ENCODE results near the gene MAN1C1.

The MAN1C1 gene

GRCh38 chr1:25799352-25799934 lies 182.9 kb downstream of the MAN1C1 start:
- Histone ChIP-seq H4K20me1 (ENCODE audit: insufficient read depth, low read length) (no peaks in the 10 kb centered on the region), H3K9me3 (ENCODE audit: insufficient read depth, low read length) (no peaks in the 10 kb centered on the region), H3K9ac (ENCODE audit: low read length) (peak overlapping the region; percentile 43; the same call in 1 of the 2 replicates), H3K4me3 (ENCODE audit: low read length) (peak overlapping the region; percentile 77), H3K79me2 (ENCODE audit: low read length) (no peaks in the 10 kb centered on the region), H3K4me1 (ENCODE audit: low read length) (peaks cover 18% of the 10 kb centered on the region), H3K27ac (ENCODE audit: low read length) (no peak overlapping the region), H2AFZ (ENCODE audit: low read depth, low read length) (peak overlapping the region; percentile 46; the same call in 1 of the 2 replicates), H3K36me3 (replicated peaks; ENCODE audit: low read depth, low read length) (no peaks in the 10 kb centered on the region), H3K27me3 (ENCODE audit: low read depth, low read length) (no peaks in the 10 kb centered on the region), H3K4me2 (ENCODE audit: low read length) (peak overlapping the region; percentile 72)
- TF ChIP-seq CTCF (IDR thresholded peaks at IDR 0.05; ENCODE audit: low read depth, low read length) (no peak), EZH2phosphoT487 (IDR thresholded peaks at IDR 0.05; ENCODE audit: low read depth) (no peak)

GRCh38 chr1:25799935-25800702 lies 183.5 kb downstream of the MAN1C1 start, which contains the start of gene SELENON:
Gene SELENON, plus strand, starts transcription at chr1:25800193. Its CDS starts 38 bp downstream, at chr1:25800231.
- no peaks in the 10 kb centered on the region for H3K79me2 ChIP-seq (ENCODE audit: low read length)
- H3K4me3 ChIP-seq (ENCODE audit: low read length): peak within 1 kb of the TSS; percentile 83
- peak within 1 kb of the TSS; percentile 90 for H3K4me2 ChIP-seq (ENCODE audit: low read length)
- H3K4me1 ChIP-seq (ENCODE audit: low read length): peaks cover 23% of the 10 kb centered on the region
- H3K27me3 ChIP-seq (ENCODE audit: low read depth, low read length): no peaks in the 10 kb centered on the region
- peak within 1 kb of the TSS; percentile 46; the same call in 1 of the 2 replicates for H2AFZ ChIP-seq (ENCODE audit: low read depth, low read length)
- no peaks in the 10 kb centered on the region for H4K20me1 ChIP-seq (ENCODE audit: insufficient read depth, low read length)
- no peak for TF ChIP-seq CTCF (IDR thresholded peaks at IDR 0.05; ENCODE audit: low read depth, low read length)
- TF ChIP-seq EZH2phosphoT487 (IDR thresholded peaks at IDR 0.05; ENCODE audit: low read depth): no peak
- no peaks in the 10 kb centered on the region for H3K9me3 ChIP-seq (ENCODE audit: insufficient read depth, low read length)
- H3K27ac ChIP-seq (ENCODE audit: low read length): no peak within 1 kb of the TSS
- H3K9ac ChIP-seq (ENCODE audit: low read length): peak within 1 kb of the TSS; percentile 69
- no peaks in the 10 kb centered on the region for H3K36me3 ChIP-seq (replicated peaks; ENCODE audit: low read depth, low read length)

GRCh38 chr1:25800703-25801377 lies 184.2 kb downstream of the MAN1C1 start:
- H3K4me1 ChIP-seq (ENCODE audit: low read length): peaks cover 23% of the 10 kb centered on the region
- no peak overlapping the region for H3K27ac ChIP-seq (ENCODE audit: low read length)
- H3K4me2 ChIP-seq (ENCODE audit: low read length): peak overlapping the region; percentile 90
- H3K9ac ChIP-seq (ENCODE audit: low read length): peak overlapping the region; percentile 69
- H3K4me3 ChIP-seq (ENCODE audit: low read length): peak overlapping the region; percentile 83
- no peak overlapping the region for H2AFZ ChIP-seq (ENCODE audit: low read depth, low read length)
- H3K79me2 ChIP-seq (ENCODE audit: low read length): no peaks in the 10 kb centered on the region
- H4K20me1 ChIP-seq (ENCODE audit: insufficient read depth, low read length): no peaks in the 10 kb centered on the region
- H3K9me3 ChIP-seq (ENCODE audit: insufficient read depth, low read length): no peaks in the 10 kb centered on the region
- TF ChIP-seq EZH2phosphoT487 (IDR thresholded peaks at IDR 0.05; ENCODE audit: low read depth) (no peak), CTCF (IDR thresholded peaks at IDR 0.05; ENCODE audit: low read depth, low read length) (no peak)
- no peaks in the 10 kb centered on the region for H3K36me3 ChIP-seq (replicated peaks; ENCODE audit: low read depth, low read length)
- no peaks in the 10 kb centered on the region for H3K27me3 ChIP-seq (ENCODE audit: low read depth, low read length)

GRCh38 chr1:25802915-25803314 lies 186.3 kb downstream of the MAN1C1 start:
- Histone ChIP-seq H3K79me2 (ENCODE audit: low read length) (no peaks in the 10 kb centered on the region), H4K20me1 (ENCODE audit: insufficient read depth, low read length) (no peaks in the 10 kb centered on the region), H3K9ac (ENCODE audit: low read length) (no peak overlapping the region), H3K36me3 (replicated peaks; ENCODE audit: low read depth, low read length) (no peaks in the 10 kb centered on the region), H3K4me2 (ENCODE audit: low read length) (no peak overlapping the region), H3K9me3 (ENCODE audit: insufficient read depth, low read length) (no peaks in the 10 kb centered on the region), H2AFZ (ENCODE audit: low read depth, low read length) (no peak overlapping the region), H3K4me1 (ENCODE audit: low read length) (peaks cover 23% of the 10 kb centered on the region), H3K27me3 (ENCODE audit: low read depth, low read length) (no peaks in the 10 kb centered on the region), H3K4me3 (ENCODE audit: low read length) (no peak overlapping the region), H3K27ac (ENCODE audit: low read length) (no peak overlapping the region)
- no peak for TF ChIP-seq EZH2phosphoT487 (IDR thresholded peaks at IDR 0.05; ENCODE audit: low read depth)
- TF ChIP-seq CTCF (IDR thresholded peaks at IDR 0.05; ENCODE audit: low read depth, low read length): no peak

Data from OCI-LY3 (cell line).